Raji (cell line): ENCODE measurements around the gene TEX35.

Experiments used
- POLR2A ChIP-seq: IDR thresholded peaks from 2 replicates; pipeline ENCODE4 v1.6.1; 2011; ENCODE audit warnings: low read depth, low read length, control low read depth; ENCODE audit not compliant: insufficient read depth

Gene TEX35

GRCh38 chr1:178512566-178513277, at the start of gene TEX35:
TSS of gene TEX35 (plus strand) at chr1:178513109. CDS start at chr1:178513189, 80 bp downstream.
- no peak for TF ChIP-seq POLR2A

- TF ChIP-seq POLR2A, result no peak
These were observed 48.8 kb upstream of the TEX35 start for GRCh38 chr1:178464141-178464540.

- TF ChIP-seq POLR2A, result no peak
These were observed 48.3 kb upstream of the TEX35 start for GRCh38 chr1:178464566-178464965.

GRCh38 chr1:178465011-178465410, 47.9 kb upstream of the TEX35 start:
- TF ChIP-seq POLR2A, result no peak

GRCh38 chr1:178467837-178468236, 45.1 kb upstream of the TEX35 start:
- no peak for TF ChIP-seq POLR2A

- TF ChIP-seq POLR2A, result no peak
These were observed 42.4 kb upstream of the TEX35 start for GRCh38 chr1:178470411-178470960.

- TF ChIP-seq POLR2A, result no peak
These were observed 40.4 kb upstream of the TEX35 start for GRCh38 chr1:178472531-178472930.

- TF ChIP-seq POLR2A, result no peak
These were observed 35.5 kb upstream of the TEX35 start for GRCh38 chr1:178477373-178477772.

- no peak for TF ChIP-seq POLR2A
These were observed 35.1 kb upstream of the TEX35 start for GRCh38 chr1:178477841-178478240.

GRCh38 chr1:178483251-178483957, 29.5 kb upstream of the TEX35 start:
- no peak for TF ChIP-seq POLR2A

- no peak for TF ChIP-seq POLR2A
These were observed 28.1 kb upstream of the TEX35 start for GRCh38 chr1:178484698-178485225.

- TF ChIP-seq POLR2A, result no peak
These were observed 27.3 kb upstream of the TEX35 start for GRCh38 chr1:178485541-178485981.

- TF ChIP-seq POLR2A, result no peak
These were observed 26.5 kb upstream of the TEX35 start for GRCh38 chr1:178486100-178487069.

GRCh38 chr1:178487070-178487615, 25.8 kb upstream of the TEX35 start:
- TF ChIP-seq POLR2A, result no peak
